HG02759 (cell line): Measurements from ENCODE around the gene CARF.

Source experiments
- ATAC-seq: cut with Tn5 transposase; IDR thresholded peaks from one replicate; pipeline ENCODE4 v1.9.1; 2021; ENCODE audit warnings: mild to moderate bottlenecking, moderate library complexity; ENCODE audit not compliant: unreplicated experiment

CARF gene

DNA sequence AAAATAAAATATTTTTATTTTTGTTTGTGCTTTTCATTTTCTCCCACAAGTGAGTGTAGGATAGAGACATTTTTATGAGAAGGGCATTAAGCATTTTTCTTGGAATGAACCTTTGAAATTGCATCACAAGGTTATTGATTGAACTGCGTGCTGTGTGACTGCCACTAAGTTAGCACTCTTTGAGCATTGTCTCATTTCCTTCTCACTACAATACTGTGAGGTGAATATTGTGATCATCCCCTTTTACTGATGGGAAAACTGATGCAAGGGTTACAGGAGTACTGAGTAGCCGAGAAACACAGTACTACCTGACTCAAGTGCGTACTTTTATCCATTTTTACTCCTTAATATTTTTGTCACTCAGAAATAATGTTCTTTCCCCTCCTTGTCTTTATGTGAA lies 104.6 kb downstream of the CARF start:
- no peak for ATAC-seq

DNA sequence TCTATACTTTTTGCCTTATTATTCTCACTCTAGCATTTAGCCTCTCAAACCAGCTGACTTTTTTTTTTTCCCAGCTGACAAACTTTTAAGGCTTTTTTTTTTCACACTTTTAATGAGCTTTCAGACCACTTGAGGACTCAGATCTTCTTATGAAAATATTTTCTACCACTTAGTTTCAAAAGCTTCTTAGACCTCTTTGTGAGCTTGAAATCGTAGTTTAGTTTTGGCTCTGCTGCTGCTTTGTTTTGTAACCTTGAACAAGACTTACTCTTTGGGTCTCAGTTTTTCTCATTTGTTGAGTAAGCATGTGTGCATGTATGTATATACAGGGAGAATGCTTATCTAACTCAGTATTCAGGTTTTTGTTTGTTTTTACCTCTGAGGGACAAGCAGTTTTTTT lies 106.1 kb downstream of the CARF start:
- no peak for ATAC-seq

DNA sequence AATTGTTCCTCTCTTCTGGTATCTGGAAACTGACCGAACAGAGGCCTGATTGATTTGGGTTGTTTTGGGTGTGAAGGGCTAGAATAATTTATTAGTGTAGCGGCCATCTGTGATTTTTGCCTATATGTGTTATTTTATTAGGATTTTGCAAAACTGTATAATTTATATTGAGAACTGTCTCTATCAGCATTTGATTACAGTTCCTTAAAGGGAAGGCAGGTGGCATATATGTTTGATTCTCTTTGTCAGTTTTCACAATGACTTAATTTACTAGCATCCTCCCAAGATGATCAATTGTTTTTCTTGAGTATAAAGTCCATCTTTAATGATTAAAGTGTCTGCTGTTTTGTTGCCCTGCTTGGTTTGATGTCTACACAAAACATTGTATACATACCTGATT lies 107.1 kb downstream of the CARF start:
- ATAC-seq, result no peak

DNA sequence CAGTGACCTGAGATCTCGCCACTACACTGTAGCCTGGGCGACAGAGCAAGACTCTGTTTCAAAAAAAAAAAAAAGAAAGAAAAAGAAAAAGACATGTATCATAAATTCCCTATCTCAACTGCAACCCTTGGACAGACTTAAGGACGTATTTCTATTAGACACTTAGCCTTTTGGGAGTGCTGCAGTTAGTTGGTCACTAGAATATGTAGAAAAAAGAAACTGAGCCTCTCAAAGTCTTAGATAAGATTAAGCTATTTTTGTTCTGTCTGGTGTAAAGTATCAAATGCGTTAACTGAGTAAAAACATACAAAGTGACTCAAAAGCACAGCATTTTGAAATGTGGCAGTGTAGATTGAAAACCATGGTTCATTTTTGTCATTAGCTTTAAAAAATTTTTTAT lies 109.9 kb downstream of the CARF start:
- ATAC-seq, result no peak

DNA sequence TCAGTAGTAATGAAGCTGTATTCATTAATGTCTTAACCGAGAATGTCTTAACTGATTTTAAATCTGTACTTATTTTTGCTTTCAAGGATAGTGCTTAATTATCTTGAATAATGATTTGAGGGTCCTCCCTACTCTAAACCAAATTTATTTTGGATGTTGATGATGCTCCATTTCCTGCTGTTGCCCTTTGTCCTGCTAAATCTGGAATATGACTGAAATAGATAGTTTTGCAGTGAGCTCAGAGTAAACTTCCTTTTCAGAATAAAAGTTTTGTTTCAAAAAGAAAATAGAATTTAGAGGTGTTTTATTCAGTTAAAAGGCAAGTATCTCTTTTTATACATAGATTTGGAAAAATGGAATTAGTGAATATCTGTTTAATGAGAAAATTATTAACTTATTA lies 110.7 kb downstream of the CARF start:
- no peak for ATAC-seq

- ATAC-seq, result no peak
Observed at GRCh38 chr2:203025592-203025991, 113.5 kb downstream of the CARF start.

- no peak for ATAC-seq
Observed at GRCh38 chr2:203030545-203030944, 118.5 kb downstream of the CARF start.

- ATAC-seq, result no peak
Observed at GRCh38 chr2:203030991-203031390, 118.9 kb downstream of the CARF start.

GRCh38 chr2:203033395-203033794 lies 121.3 kb downstream of the CARF start:
- no peak for ATAC-seq

DNA sequence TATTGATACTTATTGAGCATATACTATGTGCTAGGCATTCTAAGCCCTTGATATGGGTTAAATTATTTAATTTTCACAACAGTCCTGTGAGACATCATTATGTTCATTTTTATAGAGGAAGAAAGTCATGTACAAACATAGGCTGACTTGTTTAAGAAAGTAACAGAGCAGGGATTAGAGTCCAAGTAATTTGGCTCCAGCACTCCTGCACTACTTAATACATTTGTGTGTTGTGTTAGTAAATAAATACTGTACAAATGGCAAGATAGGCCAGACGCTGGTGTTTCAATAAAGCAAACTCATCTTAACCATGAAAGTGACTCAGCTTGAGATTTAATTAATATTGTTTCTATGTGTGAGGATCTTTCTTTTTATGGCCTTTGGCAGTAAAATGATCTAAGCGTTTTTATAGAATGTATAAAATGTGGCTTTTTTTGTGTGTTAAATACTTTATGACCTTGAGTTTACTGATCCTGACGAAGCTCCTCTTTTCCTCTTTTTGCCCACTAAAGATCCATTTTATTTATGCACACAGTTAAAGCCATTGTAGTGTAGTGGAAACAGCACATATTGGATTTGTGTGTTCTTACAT lies 123.9 kb downstream of the CARF start:
- no peak for ATAC-seq
